Small intestine (tissue), 16 donors: Measurements from ENCODE around the gene SLIT3. TPM values are rescaled to one million over a fixed set of nuclear protein-coding genes. Genes with fewer than 3 reads are reported as not detected.

Experiments
- DNase-seq, 2 donors: peaks; one replicate each; pipeline versions ENCODE4 v3.0.0 to v3.0.0-alpha.2; 2013
- FAIRE-seq: peaks from 2 replicates; lab custom pipeline; 2012; peaks lifted over from hg19 to GRCh38; lab: Jason Lieb, UNC
- H3K27ac ChIP-seq, 3 donors: one replicate each; pipeline ENCODE4 v1.5.1; 2013; ENCODE audit warnings: low read length in 2 of 3, mild to moderate bottlenecking in 2 of 3, control low read depth in 1 of 3, inconsistent platforms in 1 of 3, low read depth in 1 of 3, moderate library complexity in 1 of 3
- H3K27me3 ChIP-seq, 3 donors: one replicate each; pipeline ENCODE4 v1.6.1; 2013; ENCODE audit warnings: low read length in 3 of 3, inconsistent platforms in 1 of 3; ENCODE audit not compliant: control insufficient read depth in 3 of 3, insufficient read depth in 3 of 3
- H3K36me3 ChIP-seq, 3 donors: one replicate each; pipeline ENCODE4 v1.6.1; 2013; ENCODE audit warnings: low read length in 3 of 3, inconsistent platforms in 1 of 3, low read depth in 1 of 3, mild to moderate bottlenecking in 1 of 3, moderate library complexity in 1 of 3; ENCODE audit not compliant: control insufficient read depth in 3 of 3, insufficient read depth in 2 of 3
- H3K4me1 ChIP-seq, 3 donors: one replicate each; pipeline ENCODE4 v1.6.1; 2013; ENCODE audit warnings: low read length in 2 of 3, inconsistent platforms in 1 of 3, low read depth in 1 of 3, mild to moderate bottlenecking in 1 of 3, moderate library complexity in 1 of 3; ENCODE audit not compliant: control insufficient read depth in 3 of 3, insufficient read depth in 2 of 3
- H3K4me3 ChIP-seq, 3 donors: one replicate each; pipeline ENCODE4 v1.5.1; 2013; ENCODE audit warnings: low read length in 3 of 3, control low read depth in 1 of 3, inconsistent platforms in 1 of 3, low read depth in 1 of 3, mild to moderate bottlenecking in 1 of 3, moderate library complexity in 1 of 3
- H3K9me3 ChIP-seq, 2 donors: one replicate each; pipeline ENCODE4 v1.6.1; 2013; ENCODE audit warnings: low read depth in 1 of 2, low read length in 1 of 2; ENCODE audit not compliant: control insufficient read depth in 2 of 2, insufficient read depth in 1 of 2
- WGBS, 3 donors: extraction: QIAGEN DNeasy Blood & Tissue Kit; methylation state at CpG; one replicate each; pipeline ENCODE4 v1.1.7; 2013; 5-methylcytosine and 5-hydroxymethylcytosine counted together
- long read RNA-seq, 10 donors: transcript quantifications; one replicate each; lab custom pipeline, GENCODE V29; 2026
- polyA plus RNA-seq, 4 donors: library from polyadenylated mRNA; stranded (reverse) in 3 of 4; unstranded in 1 of 4; fragments of 200-250 nt in 3 of 4; fragments of 120-200 nt in 1 of 4; gene quantifications; one replicate each; pipeline versions ENCODE4 v1.2.1 to v1.2.3, GENCODE V29; 2013
- donor health status: healthy with polysubstance abuse.
- donor health status: control.
- donor health status: control.
- donor health status: Bipolar disorder and iron deficiency.
- donor health status: healthy.

The SLIT3 gene
- 1 to 10 TPM in 2 of 4 donors, under 1 TPM in 1, not detected in 1; 0.27 to 5.5 (median 5.3) TPM for polyA plus RNA-seq
- long read RNA-seq, donor 1, result 0 reads
- long read RNA-seq, donor 2, result 0 reads
- long read RNA-seq, donor 3, result 0 reads
- long read RNA-seq, donor 4, result 0 reads
- long read RNA-seq, donor 5, result 0 reads
- long read RNA-seq, donor 6, result 0 reads
- long read RNA-seq, donor 7, result 0 reads
- long read RNA-seq, donor 8, result 0 reads
- long read RNA-seq, donor 9, result 0 reads
- long read RNA-seq, donor 10, result 0 reads

- Histone ChIP-seq H3K4me3 (peak within 1 kb of the TSS in 1 of 3 donors; percentile 32), H3K36me3 (no peaks in the 10 kb centered on the region), H3K27ac (peak within 1 kb of the TSS in 1 of 3 donors; percentile 17), H3K9me3 (no peaks in the 10 kb centered on the region), H3K4me1 (peaks cover 0 to 3% (median 3%) of the 10 kb centered on the region in 3 donors), H3K27me3 (peaks cover 6 to 44% (median 8%) of the 10 kb centered on the region in 3 donors)
- WGBS, 3 donors, result 2 to 7% (median 6%) methylated on average over 61 to 101 of the region's 101 CpGs
- peak in 1 of 2 donors; percentile 54 for DNase-seq
- FAIRE-seq, result no peak
Observed at GRCh38 chr5:169300468-169301385, at the start of gene SLIT3. Gene SLIT3, minus strand, starts transcription at chr5:169301139. Its CDS starts 430 bp downstream, at chr5:169300709.

- Histone ChIP-seq H3K36me3 (no peaks in the 10 kb centered on the region), H3K9me3 (no peaks in the 10 kb centered on the region), H3K27ac (no peak overlapping the region), H3K4me3 (no peak overlapping the region), H3K4me1 (no peaks in the 10 kb centered on the region), H3K27me3 (no peaks in the 10 kb centered on the region)
- WGBS, 3 donors, result 28 to 69% (median 38%) methylated on average over 1 of the region's 1 CpG
- FAIRE-seq, result no peak
- no peak for DNase-seq
Observed at GRCh38 chr5:169350016-169350415, 49.1 kb upstream of the SLIT3 start.

GRCh38 chr5:169347786-169348185 lies 46.8 kb upstream of the SLIT3 start:
- Histone ChIP-seq H3K4me3 (no peak overlapping the region), H3K27me3 (no peaks in the 10 kb centered on the region), H3K36me3 (no peaks in the 10 kb centered on the region), H3K27ac (no peak overlapping the region), H3K9me3 (no peaks in the 10 kb centered on the region), H3K4me1 (no peaks in the 10 kb centered on the region)
- 67 to 81% (median 79%) methylated on average over 2 of the region's 2 CpGs for WGBS, 3 donors
- FAIRE-seq (no peak), DNase-seq (no peak)

- no peaks in the 10 kb centered on the region for H3K4me1 ChIP-seq
- no peak overlapping the region for H3K27ac ChIP-seq
- H3K36me3 ChIP-seq, result no peaks in the 10 kb centered on the region
- no peak for DNase-seq
- no peaks in the 10 kb centered on the region for H3K9me3 ChIP-seq
- 58 to 80% (median 59%) methylated on average over 3 of the region's 3 CpGs for WGBS, 3 donors
- no peak for FAIRE-seq
- no peak overlapping the region for H3K4me3 ChIP-seq
- H3K27me3 ChIP-seq, result no peaks in the 10 kb centered on the region
Observed at GRCh38 chr5:169344629-169345028, 43.7 kb upstream of the SLIT3 start.

GRCh38 chr5:169343766-169344165 lies 42.8 kb upstream of the SLIT3 start:
- no peak for DNase-seq
- FAIRE-seq, result no peak
- Histone ChIP-seq H3K27ac (no peak overlapping the region), H3K36me3 (no peaks in the 10 kb centered on the region), H3K9me3 (no peaks in the 10 kb centered on the region), H3K4me1 (no peaks in the 10 kb centered on the region), H3K4me3 (no peak overlapping the region), H3K27me3 (no peaks in the 10 kb centered on the region)

- Histone ChIP-seq H3K27ac (no peak overlapping the region), H3K4me3 (no peak overlapping the region), H3K9me3 (no peaks in the 10 kb centered on the region), H3K27me3 (no peaks in the 10 kb centered on the region), H3K36me3 (no peaks in the 10 kb centered on the region), H3K4me1 (no peaks in the 10 kb centered on the region)
- FAIRE-seq, result no peak
- no peak for DNase-seq
Observed at GRCh38 chr5:169341556-169341955, 40.6 kb upstream of the SLIT3 start.

- Histone ChIP-seq H3K27ac (no peak overlapping the region), H3K9me3 (no peaks in the 10 kb centered on the region), H3K27me3 (no peaks in the 10 kb centered on the region), H3K36me3 (no peaks in the 10 kb centered on the region), H3K4me3 (no peak overlapping the region), H3K4me1 (no peaks in the 10 kb centered on the region)
- DNase-seq (no peak), FAIRE-seq (no peak)
- WGBS, 3 donors, result 60 to 88% (median 83%) methylated on average over 2 of the region's 2 CpGs
Observed at GRCh38 chr5:169339869-169340268, 38.9 kb upstream of the SLIT3 start.

- Histone ChIP-seq H3K27me3 (no peaks in the 10 kb centered on the region), H3K27ac (no peak overlapping the region), H3K36me3 (no peaks in the 10 kb centered on the region), H3K4me3 (no peak overlapping the region), H3K4me1 (no peaks in the 10 kb centered on the region), H3K9me3 (no peaks in the 10 kb centered on the region)
- no peak for FAIRE-seq
- 23 to 57% (median 34%) methylated on average over 2 of the region's 2 CpGs for WGBS, 3 donors
- DNase-seq, result no peak
Observed at GRCh38 chr5:169336242-169336641, 35.3 kb upstream of the SLIT3 start.
